CD4-positive, alpha-beta T cell (primary cell): ENCODE results near the gene PCDHGC5. TPM values are rescaled to one million over a fixed set of nuclear protein-coding genes. Genes with fewer than 3 reads are reported as not detected.

Source experiments
- ATAC-seq: fragments of 200-7000 bp; cut with Tn5 transposase; one replicate; pipeline ENCODE4 v1.10.0; 2022; ENCODE audit warnings: mild to moderate bottlenecking; ENCODE audit not compliant: poor library complexity
- CTCF ChIA-PET: fragments of 350-600 bp; sonication (Branson Sonifier 250); formaldehyde crosslinking; loops from one replicate; lab custom pipeline; 2021; ENCODE audit warnings: antibody characterized with exemption, inconsistent platforms; lab: Charles Lee
- POLR2A ChIA-PET: fragments of 350-600 bp; sonication (Branson Sonifier 250); formaldehyde crosslinking; loops from one replicate; lab custom pipeline; 2021; ENCODE audit warnings: antibody characterized with exemption, inconsistent platforms; lab: Charles Lee
- DNase-seq, 14 experiments: peaks; one replicate each; pipeline ENCODE4 v3.0.0-alpha.2; 2013 to 2020; ENCODE audit warnings: mixed read lengths in 2 of 14
- H3K27ac ChIP-seq, 2 donors: one replicate each; pipeline versions ENCODE4 v1.5.1 to v1.7.0; 2013; ENCODE audit warnings: low read length in 2 of 2, low read depth in 1 of 2, mild to moderate bottlenecking in 1 of 2
- H3K27me3 ChIP-seq, 2 experiments: 1 replicate in 1 of 2; 2 replicates in 1 of 2; pipeline versions ENCODE4 v1.6.1 to v1.7.0; 2013; ENCODE audit warnings: low read length in 2 of 2, control low read depth in 1 of 2, mild to moderate bottlenecking in 1 of 2, moderate library complexity in 1 of 2; ENCODE audit not compliant: insufficient read depth in 2 of 2, control insufficient read depth in 1 of 2
- H3K36me3 ChIP-seq: one replicate; pipeline ENCODE4 v1.6.1; 2013; ENCODE audit warnings: low read length, control low read depth; ENCODE audit not compliant: insufficient read depth
- H3K4me1 ChIP-seq: one replicate; pipeline ENCODE4 v1.6.1; 2013; ENCODE audit warnings: low read length, control low read depth; ENCODE audit not compliant: insufficient read depth
- H3K4me3 ChIP-seq: one replicate; pipeline ENCODE4 v1.5.1; 2013; ENCODE audit warnings: mild to moderate bottlenecking, low read length, moderate library complexity
- H3K9me3 ChIP-seq, 2 experiments: 1 replicate in 1 of 2; 2 replicates in 1 of 2; pipeline versions ENCODE4 v1.6.1 to v1.7.0; 2013; ENCODE audit warnings: low read length in 2 of 2, mild to moderate bottlenecking in 2 of 2, control low read depth in 1 of 2, moderate library complexity in 1 of 2; ENCODE audit not compliant: control insufficient read depth in 1 of 2, insufficient read depth in 1 of 2
- H3K27ac Mint-ChIP-seq: one replicate; pipeline ENCODE4 v1.8.0; 2020; ENCODE audit warnings: mixed read lengths
- H3K27me3 Mint-ChIP-seq: one replicate; pipeline ENCODE4 v1.8.0; 2021; ENCODE audit warnings: mixed read lengths
- H3K36me3 Mint-ChIP-seq: one replicate; pipeline ENCODE4 v1.8.0; 2021; ENCODE audit warnings: low read depth, mixed read lengths
- H3K4me1 Mint-ChIP-seq: one replicate; pipeline ENCODE4 v1.8.0; 2021; ENCODE audit warnings: low read depth, mixed read lengths
- H3K4me3 Mint-ChIP-seq: one replicate; pipeline ENCODE4 v1.8.0; 2020; ENCODE audit warnings: mild to moderate bottlenecking, mixed read lengths
- H3K9me3 Mint-ChIP-seq: one replicate; pipeline ENCODE4 v1.8.0; 2020; ENCODE audit warnings: mixed read lengths
- intact Hi-C, 2 experiments: fragments of 100-400 bp; cut with DNase I in 1 of 2; cut with micrococcal nuclease in 1 of 2; formaldehyde crosslinking; loops; one replicate each; pipeline versions ENCODE4 v1.15.1 to v1.9.0; 2023 to 2025; cut with DNase I, micrococcal nuclease
- total RNA-seq, 174 experiments: library from RNA in 2 of 174; stranded (reverse) in 2 of 174; gene quantifications; one replicate each; pipeline ENCODE4 v1.2.3 and lab custom pipeline; 2021 to 2026
- TF ChIP-seq, protein P1 (sequence below): fragments of 200-600 bp; IDR thresholded peaks from one replicate; pipeline ENCODE4 v1.8.0; 2022; ENCODE audit warnings: antibody characterized with exemption, mild to moderate bottlenecking

The PCDHGC5 gene
- total RNA-seq, 2 experiments from 2014 or later, result not detected

DNA sequence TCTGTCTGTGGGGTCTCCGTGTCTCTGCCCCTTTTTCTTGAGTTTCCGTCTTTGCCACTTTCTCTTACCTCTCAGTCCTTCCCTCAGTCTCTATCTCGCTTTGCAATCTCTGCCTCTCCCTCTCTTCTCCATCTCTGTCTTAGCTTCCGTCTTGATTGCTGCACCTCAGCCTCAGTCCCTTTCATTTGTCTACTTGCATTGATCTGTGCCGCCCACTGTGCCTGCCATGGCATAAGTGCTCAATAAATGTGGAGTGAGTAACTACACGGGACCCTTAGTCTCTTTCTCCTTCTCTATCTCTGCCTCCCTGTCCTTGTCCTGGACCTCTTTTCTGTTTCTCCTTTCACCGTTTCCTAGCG, 6.6 kb downstream of the PCDHGC5 start:
- ATAC-seq, result no peak
- peaks cover 0 to 8% of the 10 kb centered on the region in 2 experiments for H3K9me3 ChIP-seq
- TF ChIP-seq, protein P1, sequence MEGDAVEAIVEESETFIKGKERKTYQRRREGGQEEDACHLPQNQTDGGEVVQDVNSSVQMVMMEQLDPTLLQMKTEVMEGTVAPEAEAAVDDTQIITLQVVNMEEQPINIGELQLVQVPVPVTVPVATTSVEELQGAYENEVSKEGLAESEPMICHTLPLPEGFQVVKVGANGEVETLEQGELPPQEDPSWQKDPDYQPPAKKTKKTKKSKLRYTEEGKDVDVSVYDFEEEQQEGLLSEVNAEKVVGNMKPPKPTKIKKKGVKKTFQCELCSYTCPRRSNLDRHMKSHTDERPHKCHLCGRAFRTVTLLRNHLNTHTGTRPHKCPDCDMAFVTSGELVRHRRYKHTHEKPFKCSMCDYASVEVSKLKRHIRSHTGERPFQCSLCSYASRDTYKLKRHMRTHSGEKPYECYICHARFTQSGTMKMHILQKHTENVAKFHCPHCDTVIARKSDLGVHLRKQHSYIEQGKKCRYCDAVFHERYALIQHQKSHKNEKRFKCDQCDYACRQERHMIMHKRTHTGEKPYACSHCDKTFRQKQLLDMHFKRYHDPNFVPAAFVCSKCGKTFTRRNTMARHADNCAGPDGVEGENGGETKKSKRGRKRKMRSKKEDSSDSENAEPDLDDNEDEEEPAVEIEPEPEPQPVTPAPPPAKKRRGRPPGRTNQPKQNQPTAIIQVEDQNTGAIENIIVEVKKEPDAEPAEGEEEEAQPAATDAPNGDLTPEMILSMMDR, result no peak
- H3K27ac ChIP-seq, result no peak overlapping the region
- H3K36me3 ChIP-seq, result no peaks in the 10 kb centered on the region
- peaks cover 27% of the 10 kb centered on the region for H3K4me1 ChIP-seq
- H3K27ac Mint-ChIP-seq, result no peak overlapping the region
- intact Hi-C loops, result no loop called here
- peaks cover 77% of the 10 kb centered on the region for H3K27me3 Mint-ChIP-seq
- no peak overlapping the region for H3K4me3 ChIP-seq
- peaks cover 11% of the 10 kb centered on the region for H3K4me1 Mint-ChIP-seq
- DNase-seq, result no peak
- H3K9me3 Mint-ChIP-seq, result no peaks in the 10 kb centered on the region
- no peak overlapping the region for H3K4me3 Mint-ChIP-seq
- no peaks in the 10 kb centered on the region for H3K36me3 Mint-ChIP-seq
- POLR2A ChIA-PET, result no interaction called here
- CTCF ChIA-PET, result no interaction called here
- peaks cover 50 to 62% of the 10 kb centered on the region in 2 experiments for H3K27me3 ChIP-seq

DNA sequence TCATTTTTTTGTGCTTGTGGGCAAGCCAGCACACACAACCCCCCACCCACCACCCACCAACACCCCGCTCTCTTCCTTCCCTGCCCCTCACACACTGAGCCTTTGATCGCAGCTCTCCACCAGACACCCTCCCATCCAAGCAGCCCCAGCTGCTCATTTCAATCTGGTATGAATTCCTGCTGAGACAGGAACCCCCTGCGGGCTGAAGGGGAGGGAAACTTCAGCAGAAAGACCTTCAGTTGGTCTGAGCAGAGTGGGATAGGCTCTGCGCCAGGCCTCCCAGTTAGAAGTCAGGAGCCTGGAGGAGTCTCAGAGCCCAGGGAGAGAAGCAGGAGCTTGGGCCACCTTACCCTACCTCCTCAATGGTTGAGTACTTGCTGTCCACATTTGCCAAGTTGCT, 7.2 kb downstream of the PCDHGC5 start:
- DNase-seq, result no peak
- H3K4me3 ChIP-seq, result no peak overlapping the region
- Mint-ChIP-seq H3K27me3 (peaks cover 71% of the 10 kb centered on the region), H3K4me1 (peaks cover 9% of the 10 kb centered on the region), H3K27ac (no peak overlapping the region), H3K4me3 (no peak overlapping the region), H3K9me3 (no peaks in the 10 kb centered on the region), H3K36me3 (no peaks in the 10 kb centered on the region)
- no peak for ATAC-seq
- H3K9me3 ChIP-seq, result peaks cover 0 to 8% of the 10 kb centered on the region in 2 experiments
- POLR2A ChIA-PET, result no interaction called here
- CTCF ChIA-PET, result no interaction called here
- TF ChIP-seq, protein P1, result no peak
- intact Hi-C loops, result no loop called here
- peaks cover 44 to 56% of the 10 kb centered on the region in 2 experiments for H3K27me3 ChIP-seq
- H3K4me1 ChIP-seq, result peaks cover 25% of the 10 kb centered on the region
- H3K36me3 ChIP-seq, result no peaks in the 10 kb centered on the region
- no peak overlapping the region for H3K27ac ChIP-seq

DNA sequence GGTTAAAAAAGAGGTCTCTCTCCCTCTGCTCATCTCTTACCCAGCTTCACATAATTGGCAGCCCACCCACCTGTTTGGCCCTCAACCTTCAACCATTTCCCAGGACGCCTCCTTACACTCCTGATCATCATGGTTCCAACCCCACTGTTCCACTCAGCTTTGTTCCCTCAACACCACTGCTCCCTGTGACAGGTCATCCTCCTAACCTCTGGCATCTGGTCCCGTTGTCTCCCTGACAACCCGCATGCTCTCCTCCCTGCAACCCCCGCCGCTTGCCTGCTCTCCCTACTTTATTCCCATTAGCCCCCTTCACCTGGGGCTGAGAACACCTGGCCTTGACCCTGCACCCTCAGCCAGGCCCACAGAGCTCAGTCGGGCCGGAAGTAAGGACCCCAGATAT, 12.9 kb downstream of the PCDHGC5 start:
- H3K4me1 Mint-ChIP-seq, result no peaks in the 10 kb centered on the region
- CTCF ChIA-PET, result no interaction called here
- H3K27ac Mint-ChIP-seq, result no peak overlapping the region

More for the DNA sequence above, 12.9 kb downstream of the PCDHGC5 start:
- H3K4me3 Mint-ChIP-seq, result no peak overlapping the region
- POLR2A ChIA-PET, result no interaction called here
- intact Hi-C loops, result no loop called here
- peaks cover under 1 to 2% of the 10 kb centered on the region in 2 experiments for H3K27me3 ChIP-seq
- ATAC-seq (no peak), DNase-seq (no peak)
- H3K4me1 ChIP-seq, result no peaks in the 10 kb centered on the region
- TF ChIP-seq, protein P1, result no peak
- no peaks in the 10 kb centered on the region for H3K36me3 ChIP-seq
- H3K9me3 ChIP-seq, result no peaks in the 10 kb centered on the region
- H3K9me3 Mint-ChIP-seq, result no peaks in the 10 kb centered on the region
- H3K27ac ChIP-seq, result no peak overlapping the region
- H3K27me3 Mint-ChIP-seq, result peaks cover 38% of the 10 kb centered on the region
- H3K4me3 ChIP-seq, result no peak overlapping the region
- no peaks in the 10 kb centered on the region for H3K36me3 Mint-ChIP-seq
